ENCODE results near the gene FAF2. TPM values are rescaled to one million over a fixed set of nuclear protein-coding genes. Genes with fewer than 3 reads are reported as not detected.
"Not testable (repeated sequence)": the region's sequence is repeated elsewhere in the genome, so short reads cannot be mapped to it uniquely, and the experiment has no call there.

Gene FAF2
- total RNA-seq, 1 donor from 2014 or later = 43.9 TPM

- Mint-ChIP-seq H3K27me3 (peaks cover 14% of the 10 kb centered on the region), H3K4me3 (no peak overlapping the region), H3K9me3 (peaks cover 7% of the 10 kb centered on the region), H3K4me1 (peaks cover 6% of the 10 kb centered on the region), H3K36me3 (ENCODE audit: low read depth) (no peaks in the 10 kb centered on the region), H3K27ac (no peak overlapping the region)
- intact Hi-C loops (cut with micrococcal nuclease) = no loop called here
- DNase-seq = no peak
Observed at GRCh38 chr5:176429972-176430371, 18.2 kb upstream of the FAF2 start.

GRCh38 chr5:176432707-176433106 lies 15.5 kb upstream of the FAF2 start:
- Mint-ChIP-seq H3K4me1 (peaks cover 15% of the 10 kb centered on the region), H3K27ac (no peak overlapping the region), H3K4me3 (no peak overlapping the region), H3K27me3 (peaks cover 15% of the 10 kb centered on the region), H3K36me3 (ENCODE audit: low read depth) (no peaks in the 10 kb centered on the region), H3K9me3 (peaks cover 5% of the 10 kb centered on the region)
- no peak for DNase-seq
- intact Hi-C loops (cut with micrococcal nuclease) = no loop called here

GRCh38 chr5:176436656-176437055 lies 11.5 kb upstream of the FAF2 start:
- intact Hi-C loops (cut with micrococcal nuclease) = no loop called here
- Mint-ChIP-seq H3K9me3 (peaks cover 5% of the 10 kb centered on the region), H3K36me3 (ENCODE audit: low read depth) (no peaks in the 10 kb centered on the region), H3K4me3 (peak overlapping the region; percentile 47), H3K4me1 (peaks cover 9% of the 10 kb centered on the region), H3K27ac (peak overlapping the region; percentile 10), H3K27me3 (peaks cover 8% of the 10 kb centered on the region)
- no peak for DNase-seq

DNA sequence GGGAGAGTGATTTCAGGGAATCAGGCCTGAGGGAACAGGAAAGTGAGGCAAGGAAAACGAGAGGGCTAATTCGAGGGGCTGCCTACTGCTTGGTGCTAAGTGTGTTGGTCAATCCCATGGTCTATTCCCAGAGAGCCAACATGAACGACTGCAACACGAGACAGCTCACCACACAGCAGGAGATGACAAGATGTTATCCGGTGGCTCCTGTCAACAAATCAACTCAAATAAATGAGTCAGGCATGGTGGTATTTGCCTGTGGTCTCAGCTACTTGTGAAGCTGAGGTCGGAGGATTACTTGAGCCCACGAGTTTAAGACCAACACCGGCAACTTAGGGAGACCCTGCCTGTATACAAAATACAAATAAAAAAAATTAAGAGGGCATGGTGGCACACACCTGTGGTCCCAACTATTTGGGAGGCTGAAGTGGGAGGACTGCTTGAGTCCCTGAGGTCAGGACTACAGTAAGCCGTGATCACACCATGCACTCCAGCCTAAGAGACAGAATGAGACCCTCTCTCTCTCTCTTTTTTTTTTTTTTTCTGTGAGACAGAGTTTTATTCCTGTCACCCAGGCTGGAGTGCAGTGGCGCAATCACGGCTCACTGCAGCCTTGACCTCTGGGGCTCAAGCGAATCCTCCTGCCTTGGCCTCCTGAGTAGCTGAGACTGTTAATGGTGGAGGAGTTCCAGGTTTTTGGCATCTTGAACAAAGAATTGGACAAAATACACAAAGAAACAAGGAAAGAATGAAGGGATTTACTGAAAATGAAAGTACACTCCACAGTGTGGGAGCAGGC lies 9.0 kb upstream of the FAF2 start:
- peaks cover 13% of the 10 kb centered on the region for H3K4me1 Mint-ChIP-seq
- H3K36me3 Mint-ChIP-seq (ENCODE audit: low read depth) = no peaks in the 10 kb centered on the region
- intact Hi-C loops (cut with micrococcal nuclease) = no loop called here
- H3K4me3 Mint-ChIP-seq = no peak overlapping the region
- H3K9me3 Mint-ChIP-seq = peaks cover 4% of the 10 kb centered on the region
- no peak for DNase-seq
- no peak overlapping the region for H3K27ac Mint-ChIP-seq
- peaks cover 4% of the 10 kb centered on the region for H3K27me3 Mint-ChIP-seq

DNA sequence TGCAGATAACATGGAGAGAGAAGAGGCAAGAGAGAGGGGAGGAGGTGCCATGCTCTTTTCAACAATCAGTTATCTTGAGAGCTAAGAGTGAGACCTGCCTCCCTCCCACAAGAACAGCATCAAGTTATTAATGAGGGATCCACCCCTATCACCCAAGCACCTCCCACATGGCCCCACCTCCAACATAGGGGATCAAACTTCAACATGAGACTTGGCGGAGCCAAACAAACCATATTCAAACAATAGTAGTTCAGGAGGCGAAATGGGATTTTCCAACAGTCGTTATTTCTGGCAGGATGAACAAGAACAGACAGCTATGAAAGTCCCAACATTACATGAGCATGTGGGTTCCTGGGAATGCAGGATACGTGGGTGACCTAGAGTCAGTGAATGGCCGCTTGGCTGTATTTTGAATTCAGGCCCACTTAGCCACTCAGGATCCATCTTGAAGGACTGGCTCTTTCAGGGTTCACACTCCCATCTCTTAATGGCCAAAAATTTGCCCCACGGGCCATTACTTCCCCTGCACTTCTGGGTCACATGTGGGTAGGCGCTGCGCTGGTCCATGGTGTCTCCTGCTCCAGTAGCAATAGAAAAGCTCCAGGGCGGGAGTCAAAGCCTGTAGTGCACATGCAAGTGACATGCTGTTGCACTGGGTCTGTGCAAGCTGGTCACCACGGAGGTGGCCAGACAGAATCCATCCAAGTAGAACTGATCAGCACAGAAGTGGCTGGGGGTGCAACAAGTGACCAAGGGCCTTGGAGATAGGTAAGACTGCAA lies 7.1 kb upstream of the FAF2 start:
- Mint-ChIP-seq H3K36me3 (ENCODE audit: low read depth) (no peaks in the 10 kb centered on the region), H3K27me3 (peaks cover 2% of the 10 kb centered on the region), H3K9me3 (peaks cover 4% of the 10 kb centered on the region), H3K4me1 (peaks cover 13% of the 10 kb centered on the region), H3K4me3 (no peak overlapping the region), H3K27ac (no peak overlapping the region)
- intact Hi-C loops (cut with micrococcal nuclease) = no loop called here
- DNase-seq = no peak

GRCh38 chr5:176441921-176442323 lies 6.3 kb upstream of the FAF2 start:
- Mint-ChIP-seq H3K4me1 (peaks cover 10% of the 10 kb centered on the region), H3K4me3 (no peak overlapping the region), H3K36me3 (ENCODE audit: low read depth) (no peaks in the 10 kb centered on the region), H3K9me3 (peaks cover 4% of the 10 kb centered on the region), H3K27me3 (peaks cover 2% of the 10 kb centered on the region), H3K27ac (no peak overlapping the region)
- intact Hi-C loops (cut with micrococcal nuclease) = no loop called here
- no peak for DNase-seq

- intact Hi-C loops (cut with micrococcal nuclease); DNase-seq; H3K4me1 Mint-ChIP-seq; H3K4me3 Mint-ChIP-seq; H3K36me3 Mint-ChIP-seq (ENCODE audit: low read depth); H3K9me3 Mint-ChIP-seq; H3K27me3 Mint-ChIP-seq; H3K27ac Mint-ChIP-seq: not testable (repeated sequence)
Observed at GRCh38 chr5:176442911-176443310, 5.3 kb upstream of the FAF2 start.

- intact Hi-C loops (cut with micrococcal nuclease) = no loop called here
- peaks cover 4% of the 10 kb centered on the region for H3K9me3 Mint-ChIP-seq
- H3K4me1 Mint-ChIP-seq = peaks cover 22% of the 10 kb centered on the region
- peaks cover 8% of the 10 kb centered on the region for H3K36me3 Mint-ChIP-seq (ENCODE audit: low read depth)
- H3K27me3 Mint-ChIP-seq = peaks cover 4% of the 10 kb centered on the region
- no peak for DNase-seq
- H3K27ac Mint-ChIP-seq = no peak overlapping the region
- no peak overlapping the region for H3K4me3 Mint-ChIP-seq
Observed at GRCh38 chr5:176444742-176445141, 3.4 kb upstream of the FAF2 start.

DNA sequence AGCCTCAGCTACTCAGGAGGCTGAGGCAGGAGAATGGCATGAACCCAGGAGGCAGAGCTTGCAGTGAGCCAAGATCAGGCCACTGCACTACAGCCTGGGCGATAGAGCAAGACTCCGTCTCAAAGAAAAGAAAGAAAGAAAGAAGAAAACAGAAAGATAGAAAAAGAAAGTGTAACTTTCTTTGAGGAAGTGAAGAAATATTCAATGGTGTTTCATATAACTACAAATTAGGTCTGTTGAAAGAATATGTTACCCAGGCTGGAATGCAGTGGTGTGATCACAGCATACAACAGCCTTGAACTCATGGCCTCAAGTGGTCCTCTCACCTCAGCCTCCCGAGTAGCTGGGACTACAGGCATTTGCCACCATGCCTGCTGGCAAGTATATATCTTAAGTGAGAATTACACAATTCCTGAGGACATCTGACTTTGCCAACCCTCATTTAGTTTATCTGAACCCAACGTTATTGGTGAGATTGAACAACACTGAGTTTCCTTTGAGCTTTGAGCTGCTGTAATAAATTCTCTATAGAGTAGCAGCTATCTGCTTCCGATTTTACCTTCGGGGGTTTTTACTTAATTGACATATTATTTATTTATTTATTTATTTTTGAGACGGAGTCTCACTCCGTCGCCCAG lies 2.0 kb upstream of the FAF2 start:
- DNase-seq = no peak
- Mint-ChIP-seq H3K27ac (no peak overlapping the region), H3K4me1 (peaks cover 28% of the 10 kb centered on the region), H3K4me3 (peak overlapping the region; percentile 47), H3K9me3 (peaks cover 4% of the 10 kb centered on the region), H3K36me3 (ENCODE audit: low read depth) (peaks cover 12% of the 10 kb centered on the region), H3K27me3 (peaks cover 4% of the 10 kb centered on the region)
- intact Hi-C loops (cut with micrococcal nuclease) = no loop called here

- Mint-ChIP-seq H3K9me3 (peaks cover 4% of the 10 kb centered on the region), H3K4me1 (peaks cover 27% of the 10 kb centered on the region), H3K27me3 (peaks cover 4% of the 10 kb centered on the region), H3K27ac (peak overlapping the region; percentile 94), H3K4me3 (peak overlapping the region; percentile 93), H3K36me3 (ENCODE audit: low read depth) (peaks cover 12% of the 10 kb centered on the region)
- no peak for DNase-seq
- intact Hi-C loops (cut with micrococcal nuclease) = no loop called here
Observed at GRCh38 chr5:176446884-176447590, 1.1 kb upstream of the FAF2 start.

DNA sequence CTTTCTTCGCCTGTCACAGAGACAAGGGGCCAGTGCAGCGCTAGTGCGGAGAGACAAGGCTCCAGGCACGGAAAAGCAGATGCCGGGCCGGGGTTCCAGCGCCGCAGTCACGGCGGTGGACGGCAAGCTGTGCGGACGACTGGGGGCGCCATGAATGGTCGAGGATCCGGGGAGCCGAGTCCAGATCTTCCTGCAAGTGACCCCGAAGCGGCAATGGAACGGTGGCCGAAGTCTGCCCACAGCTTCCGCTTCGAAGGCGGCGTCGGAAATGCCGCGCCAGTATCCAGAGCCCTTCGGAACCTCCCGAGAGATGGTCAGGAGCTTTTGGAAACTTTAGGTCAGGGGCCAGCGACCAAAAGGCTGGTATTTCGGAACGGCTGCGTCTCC lies 601 bp upstream of the FAF2 start:
- DNase-seq = no peak
- Mint-ChIP-seq H3K27ac (peak overlapping the region; percentile 94), H3K4me1 (peaks cover 28% of the 10 kb centered on the region), H3K9me3 (peaks cover 4% of the 10 kb centered on the region), H3K4me3 (peak overlapping the region; percentile 93), H3K36me3 (ENCODE audit: low read depth) (peaks cover 15% of the 10 kb centered on the region), H3K27me3 (peaks cover 4% of the 10 kb centered on the region)
- intact Hi-C loops (cut with micrococcal nuclease) = no loop called here

DNA sequence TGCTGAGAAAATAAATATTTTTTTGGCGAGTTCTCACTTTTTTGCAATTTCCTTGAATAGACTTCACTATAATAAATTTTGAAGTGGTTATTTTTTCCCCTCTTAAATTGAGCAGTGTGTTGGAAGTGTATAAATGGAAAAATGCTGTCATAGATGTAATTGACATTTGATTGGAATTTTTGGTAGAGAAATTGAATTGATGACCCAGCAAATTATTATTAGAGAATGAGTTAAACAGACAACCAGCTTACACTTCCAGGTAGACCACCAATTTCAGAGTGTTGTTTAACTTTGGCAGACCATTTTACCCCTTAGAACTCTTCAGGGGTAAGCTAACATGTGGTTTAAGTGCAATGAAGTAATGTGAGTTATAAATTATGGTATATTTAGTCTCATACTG lies 1.9 kb downstream of the FAF2 start:
- no peak overlapping the region for H3K4me3 Mint-ChIP-seq
- intact Hi-C loops (cut with micrococcal nuclease) = no loop called here
- no peak for DNase-seq
- H3K27ac Mint-ChIP-seq = no peak overlapping the region
- H3K27me3 Mint-ChIP-seq = peaks cover 2% of the 10 kb centered on the region
- peaks cover 34% of the 10 kb centered on the region for H3K4me1 Mint-ChIP-seq
- H3K36me3 Mint-ChIP-seq (ENCODE audit: low read depth) = peaks cover 30% of the 10 kb centered on the region
- no peaks in the 10 kb centered on the region for H3K9me3 Mint-ChIP-seq

GRCh38 chr5:176454724-176455394 lies 6.7 kb downstream of the FAF2 start:
- peaks cover 31% of the 10 kb centered on the region for H3K4me1 Mint-ChIP-seq
- no peaks in the 10 kb centered on the region for H3K27me3 Mint-ChIP-seq
- H3K27ac Mint-ChIP-seq = no peak overlapping the region
- no peak for DNase-seq
- H3K4me3 Mint-ChIP-seq = no peak overlapping the region
- peaks cover 41% of the 10 kb centered on the region for H3K36me3 Mint-ChIP-seq (ENCODE audit: low read depth)
- no peaks in the 10 kb centered on the region for H3K9me3 Mint-ChIP-seq
- intact Hi-C loops (cut with micrococcal nuclease) = no loop called here
